MM.1S (cell line): Measurements from ENCODE around the gene ADGRD1.

Experiments used
- EZH2 ChIP-seq: fragments of 300-600 bp; sonication (generic); optimal IDR thresholded peaks from 2 replicates; pipeline ENCODE3; 2017; ENCODE audit warnings: low read depth, mild to moderate bottlenecking, antibody characterized with exemption, low read length, mixed read lengths
- EZH2phosphoT487 ChIP-seq: fragments of 300-600 bp; sonication (generic); IDR thresholded peaks from 2 replicates; pipeline ENCODE4 v1.6.1; 2018; ENCODE audit warnings: antibody characterized with exemption, low read length
- TF ChIP-seq, protein P1 (sequence below): fragments of 300-600 bp; sonication (generic); IDR thresholded peaks from 2 replicates; pipeline ENCODE4 v1.5.1; 2016; ENCODE audit warnings: antibody characterized with exemption, low read length, mixed read lengths

DNA sequence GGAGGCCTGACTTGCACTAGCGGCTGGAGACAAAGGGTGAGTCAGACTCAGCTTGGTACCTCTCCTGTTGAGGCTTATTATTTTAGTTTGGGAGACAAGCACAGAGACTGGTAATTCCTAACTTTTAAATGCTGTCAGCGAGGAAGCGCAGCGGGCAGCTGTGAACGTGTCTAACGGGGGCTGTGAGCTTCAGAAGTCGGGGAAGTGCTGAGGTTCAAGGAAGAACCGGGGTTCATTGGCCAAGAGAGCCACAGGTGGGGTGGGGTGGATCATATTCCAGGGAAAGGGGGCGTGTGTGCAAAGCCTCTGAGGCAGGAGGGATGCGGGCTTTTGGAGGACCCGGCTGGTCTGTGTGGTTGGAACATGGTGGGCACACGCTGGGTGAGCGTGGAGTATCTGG is 36.1 kb upstream of the ADGRD1 start:
- TF ChIP-seq, protein P1, sequence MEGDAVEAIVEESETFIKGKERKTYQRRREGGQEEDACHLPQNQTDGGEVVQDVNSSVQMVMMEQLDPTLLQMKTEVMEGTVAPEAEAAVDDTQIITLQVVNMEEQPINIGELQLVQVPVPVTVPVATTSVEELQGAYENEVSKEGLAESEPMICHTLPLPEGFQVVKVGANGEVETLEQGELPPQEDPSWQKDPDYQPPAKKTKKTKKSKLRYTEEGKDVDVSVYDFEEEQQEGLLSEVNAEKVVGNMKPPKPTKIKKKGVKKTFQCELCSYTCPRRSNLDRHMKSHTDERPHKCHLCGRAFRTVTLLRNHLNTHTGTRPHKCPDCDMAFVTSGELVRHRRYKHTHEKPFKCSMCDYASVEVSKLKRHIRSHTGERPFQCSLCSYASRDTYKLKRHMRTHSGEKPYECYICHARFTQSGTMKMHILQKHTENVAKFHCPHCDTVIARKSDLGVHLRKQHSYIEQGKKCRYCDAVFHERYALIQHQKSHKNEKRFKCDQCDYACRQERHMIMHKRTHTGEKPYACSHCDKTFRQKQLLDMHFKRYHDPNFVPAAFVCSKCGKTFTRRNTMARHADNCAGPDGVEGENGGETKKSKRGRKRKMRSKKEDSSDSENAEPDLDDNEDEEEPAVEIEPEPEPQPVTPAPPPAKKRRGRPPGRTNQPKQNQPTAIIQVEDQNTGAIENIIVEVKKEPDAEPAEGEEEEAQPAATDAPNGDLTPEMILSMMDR, result no peak
- TF ChIP-seq EZH2phosphoT487 (no peak), EZH2 (no peak)
